A549 (cell line): Measurements from ENCODE around the gene LYPD6B. TPM values are rescaled to one million over a fixed set of nuclear protein-coding genes. Genes with fewer than 3 reads are reported as not detected.
A peak's percentile ranks its signal among the peaks of the same experiment; 100 is the strongest.

Experiments used
- ATAC-seq, 2 experiments: fragments of 200-7000 bp in 1 of 2; fragments of >200 bp in 1 of 2; cut with Nextera tagmentation in 1 of 2; cut with Tn5 transposase in 1 of 2; 3 replicates each; pipeline versions ENCODE4 v1.8.0 to v1.9.1; 2018 to 2020; ENCODE audit warnings: mild to moderate bottlenecking in 1 of 2, moderate library complexity in 1 of 2
- CTCF ChIA-PET: fragments of 300-600 bp; sonication (Branson Sonifier 250); formaldehyde crosslinking; extraction: SDS; loops from one replicate; lab custom pipeline; 2021; ENCODE audit warnings: antibody characterized with exemption, inconsistent platforms; lab: Yijun Ruan, JAX
- POLR2A ChIA-PET: fragments of 350-600 bp; formaldehyde crosslinking; extraction: SDS; loops from one replicate; lab custom pipeline; 2021; ENCODE audit warnings: antibody characterized with exemption, inconsistent platforms; lab: Yijun Ruan, JAX
- DNase-seq, 2 experiments: peaks; one replicate each; pipeline versions ENCODE4 v3.0.0 to v3.0.0-alpha.2; 2011 to 2016; ENCODE audit warnings: low read depth in 1 of 2, low spot score in 1 of 2
- FAIRE-seq: peaks from 2 replicates; lab custom pipeline; 2011; peaks lifted over from hg19 to GRCh38; lab: Jason Lieb, UNC
- H3K27ac ChIP-seq, 2 experiments: fragments of >200 bp; sonication (Bioruptor Twin); formaldehyde crosslinking; 3 replicates each; pipeline ENCODE4 v1.5.1; 2016 to 2017
- H3K4me1 ChIP-seq: fragments of >200 bp; sonication (Bioruptor Twin); formaldehyde crosslinking; 3 replicates; pipeline ENCODE4 v1.6.1; 2016
- H3K4me2 ChIP-seq: fragments of >200 bp; sonication (Bioruptor Twin); formaldehyde crosslinking; 3 replicates; pipeline ENCODE4 v1.6.1; 2016
- H3K4me3 ChIP-seq: fragments of >200 bp; sonication (Bioruptor Twin); formaldehyde crosslinking; 3 replicates; pipeline ENCODE4 v1.5.1; 2016
- H3K9me3 ChIP-seq: fragments of >200 bp; sonication (Bioruptor Twin); formaldehyde crosslinking; 3 replicates; pipeline ENCODE4 v1.6.1; 2016
- BHLHE40 ChIP-seq: IDR thresholded peaks from 2 replicates; pipeline ENCODE4 v1.6.1; 2012; ENCODE audit warnings: low read depth, low read length, inconsistent platforms
- CBX2 ChIP-seq: fragments of 200-600 bp; sonication (generic); IDR thresholded peaks from 2 replicates; pipeline ENCODE4 v1.6.1; 2016; ENCODE audit warnings: low read depth, mild to moderate bottlenecking, borderline replicate concordance
- CHD2 ChIP-seq: fragments of 150-350 bp; IDR thresholded peaks from 2 replicates; pipeline ENCODE4 v1.6.1; 2014; ENCODE audit warnings: low read length; ENCODE audit not compliant: partially characterized antibody
- FOXS1 ChIP-seq: fragments of 250-450 bp; sonication (Bioruptor Pico); IDR thresholded peaks from 2 replicates; pipeline ENCODE4 v1.5.0; 2020; ENCODE audit warnings: mild to moderate bottlenecking, moderate library complexity
- HDAC2 ChIP-seq: fragments of 200-600 bp; sonication (generic); IDR thresholded peaks from 2 replicates; pipeline ENCODE4 v1.6.1; 2016
- HEYL ChIP-seq: fragments of 250-450 bp; sonication (Bioruptor Pico); IDR thresholded peaks from 2 replicates; pipeline ENCODE4 v1.8.0; 2021; ENCODE audit warnings: mild to moderate bottlenecking, moderate library complexity
- NFE2L2 ChIP-seq: fragments of 150-350 bp; conservative IDR thresholded peaks from 2 replicates; pipeline ENCODE4 v1.6.1; 2014; ENCODE audit warnings: low read length
- PHF8 ChIP-seq: fragments of 200-600 bp; sonication (generic); IDR thresholded peaks from 2 replicates; pipeline ENCODE4 v1.6.1; 2016; ENCODE audit warnings: low read depth, mild to moderate bottlenecking, antibody characterized with exemption, moderate library complexity, borderline replicate concordance
- POLR2AphosphoS2 ChIP-seq: conservative IDR thresholded peaks from 2 replicates; pipeline ENCODE4 v1.6.1; 2012; ENCODE audit warnings: low read length, improper control_type of control experiment, inconsistent platforms
- RAD21 ChIP-seq, 2 experiments: fragments of >200 bp in 1 of 2; sonication (Bioruptor Twin) in 1 of 2; formaldehyde crosslinking in 1 of 2; IDR thresholded peaks in 1 of 2; conservative IDR thresholded peaks in 1 of 2; 2 replicates in 1 of 2; 3 replicates in 1 of 2; pipeline ENCODE4 v1.6.1; 2012 to 2018; ENCODE audit warnings: inconsistent platforms in 1 of 2
- SMC3 ChIP-seq: fragments of >200 bp; sonication (Bioruptor Twin); formaldehyde crosslinking; IDR thresholded peaks from 3 replicates; pipeline ENCODE4 v1.6.1; 2018; ENCODE audit warnings: inconsistent platforms
- WGBS: methylation state at CpG from one replicate; pipeline ENCODE4 v1.1.6; 2017; ENCODE audit errors: missing lambda C conversion rate; 5-methylcytosine and 5-hydroxymethylcytosine counted together
- polyA plus RNA-seq, 4 experiments: library from polyadenylated mRNA; depleted of rRNA in 3 of 4; stranded (reverse); fragments of >200 nt; fragmentation: RNase III in 1 of 4; extraction: RNeasy Plus Mini Kit Qiagen cat#74134 plus additional on column Dnase treatment in 1 of 4; gene quantifications; 2 replicates in 3 of 4; 3 replicates in 1 of 4; pipeline ENCODE4 v1.2.3, GENCODE V29; 2011 to 2017
- TF ChIP-seq, protein P1 (sequence below): fragments of 450-650 bp; IDR thresholded peaks from 2 replicates; pipeline ENCODE4 v1.6.1; 2014; ENCODE audit warnings: antibody characterized with exemption
- TF ChIP-seq, protein P2 (sequence below): fragments of >200 bp; sonication (Bioruptor Twin); formaldehyde crosslinking; IDR thresholded peaks from 3 replicates; pipeline ENCODE4 v1.5.1; 2016
- TF ChIP-seq, protein P3 (sequence below): fragments of >200 bp; sonication (Bioruptor Twin); formaldehyde crosslinking; IDR thresholded peaks from 3 replicates; pipeline ENCODE4 v1.6.1; 2016
- TF ChIP-seq, protein P4 (sequence below): IDR thresholded peaks from 2 replicates; pipeline ENCODE4 v1.6.1; 2012

Gene LYPD6B
- polyA plus RNA-seq, 2 of the 4 experiments (the other 2 are of a cell fraction): not detected

DNA sequence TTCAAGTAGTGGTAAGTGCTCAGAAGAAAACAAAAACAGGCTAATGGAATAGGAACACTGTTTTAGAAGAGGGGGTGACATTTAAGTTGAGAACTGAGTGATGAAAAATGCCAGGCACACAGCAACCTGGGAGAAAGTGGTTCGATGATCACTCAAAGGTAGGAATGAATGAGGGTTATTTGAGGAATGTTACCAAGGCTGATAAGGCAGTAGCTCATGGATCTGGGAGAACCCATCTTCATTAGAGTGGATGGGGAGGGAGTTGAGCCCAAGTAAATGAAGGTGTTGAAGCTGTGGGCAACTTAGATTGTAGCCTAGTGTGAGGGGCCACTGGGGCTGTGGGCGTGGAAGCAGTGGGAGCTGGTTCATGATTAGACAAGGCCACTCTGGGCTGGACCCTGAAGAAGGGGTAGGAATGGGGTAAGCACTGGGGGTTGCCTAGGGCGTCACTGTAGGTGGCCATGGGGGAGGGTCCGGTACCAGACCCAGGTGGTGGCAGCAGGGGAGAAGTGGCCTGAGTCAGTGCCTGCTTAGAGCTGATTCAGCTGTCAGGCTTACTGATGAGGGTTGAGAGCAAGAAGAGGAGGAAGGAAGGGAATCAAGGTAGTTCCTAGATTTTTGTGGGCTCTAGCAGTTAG lies 22.5 kb upstream of the LYPD6B start:
- H3K4me3 ChIP-seq: no peak overlapping the region
- TF ChIP-seq CBX2: no peak
- TF ChIP-seq, protein P1, sequence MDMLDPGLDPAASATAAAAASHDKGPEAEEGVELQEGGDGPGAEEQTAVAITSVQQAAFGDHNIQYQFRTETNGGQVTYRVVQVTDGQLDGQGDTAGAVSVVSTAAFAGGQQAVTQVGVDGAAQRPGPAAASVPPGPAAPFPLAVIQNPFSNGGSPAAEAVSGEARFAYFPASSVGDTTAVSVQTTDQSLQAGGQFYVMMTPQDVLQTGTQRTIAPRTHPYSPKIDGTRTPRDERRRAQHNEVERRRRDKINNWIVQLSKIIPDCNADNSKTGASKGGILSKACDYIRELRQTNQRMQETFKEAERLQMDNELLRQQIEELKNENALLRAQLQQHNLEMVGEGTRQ: no peak
- TF ChIP-seq HEYL (CRISPR knock-in tag): no peak
- TF ChIP-seq BHLHE40: no peak
- TF ChIP-seq, protein P2, sequence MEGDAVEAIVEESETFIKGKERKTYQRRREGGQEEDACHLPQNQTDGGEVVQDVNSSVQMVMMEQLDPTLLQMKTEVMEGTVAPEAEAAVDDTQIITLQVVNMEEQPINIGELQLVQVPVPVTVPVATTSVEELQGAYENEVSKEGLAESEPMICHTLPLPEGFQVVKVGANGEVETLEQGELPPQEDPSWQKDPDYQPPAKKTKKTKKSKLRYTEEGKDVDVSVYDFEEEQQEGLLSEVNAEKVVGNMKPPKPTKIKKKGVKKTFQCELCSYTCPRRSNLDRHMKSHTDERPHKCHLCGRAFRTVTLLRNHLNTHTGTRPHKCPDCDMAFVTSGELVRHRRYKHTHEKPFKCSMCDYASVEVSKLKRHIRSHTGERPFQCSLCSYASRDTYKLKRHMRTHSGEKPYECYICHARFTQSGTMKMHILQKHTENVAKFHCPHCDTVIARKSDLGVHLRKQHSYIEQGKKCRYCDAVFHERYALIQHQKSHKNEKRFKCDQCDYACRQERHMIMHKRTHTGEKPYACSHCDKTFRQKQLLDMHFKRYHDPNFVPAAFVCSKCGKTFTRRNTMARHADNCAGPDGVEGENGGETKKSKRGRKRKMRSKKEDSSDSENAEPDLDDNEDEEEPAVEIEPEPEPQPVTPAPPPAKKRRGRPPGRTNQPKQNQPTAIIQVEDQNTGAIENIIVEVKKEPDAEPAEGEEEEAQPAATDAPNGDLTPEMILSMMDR: no peak
- no peak for TF ChIP-seq POLR2AphosphoS2
- no peak for TF ChIP-seq CHD2
- no peak for TF ChIP-seq HDAC2
- no peak for TF ChIP-seq FOXS1 (CRISPR knock-in tag)
- no peak for FAIRE-seq
- 20% methylated on average over 4 of the region's 4 CpGs for WGBS
- no peaks in the 10 kb centered on the region for H3K4me1 ChIP-seq
- no peak overlapping the region for H3K27ac ChIP-seq
- ChIA-PET CTCF (interaction anchor here (1.0 to 6.1 kb wide), 18 partner anchors 8 to 556 kb away, joined by 3 to 88 read pairs (median 6); no protein-coding TSS in a partner anchor), POLR2A (no interaction called here)
- no peak for ATAC-seq
- H3K9me3 ChIP-seq: no peaks in the 10 kb centered on the region
- no peak overlapping the region for H3K4me2 ChIP-seq
- DNase-seq: no peak

DNA sequence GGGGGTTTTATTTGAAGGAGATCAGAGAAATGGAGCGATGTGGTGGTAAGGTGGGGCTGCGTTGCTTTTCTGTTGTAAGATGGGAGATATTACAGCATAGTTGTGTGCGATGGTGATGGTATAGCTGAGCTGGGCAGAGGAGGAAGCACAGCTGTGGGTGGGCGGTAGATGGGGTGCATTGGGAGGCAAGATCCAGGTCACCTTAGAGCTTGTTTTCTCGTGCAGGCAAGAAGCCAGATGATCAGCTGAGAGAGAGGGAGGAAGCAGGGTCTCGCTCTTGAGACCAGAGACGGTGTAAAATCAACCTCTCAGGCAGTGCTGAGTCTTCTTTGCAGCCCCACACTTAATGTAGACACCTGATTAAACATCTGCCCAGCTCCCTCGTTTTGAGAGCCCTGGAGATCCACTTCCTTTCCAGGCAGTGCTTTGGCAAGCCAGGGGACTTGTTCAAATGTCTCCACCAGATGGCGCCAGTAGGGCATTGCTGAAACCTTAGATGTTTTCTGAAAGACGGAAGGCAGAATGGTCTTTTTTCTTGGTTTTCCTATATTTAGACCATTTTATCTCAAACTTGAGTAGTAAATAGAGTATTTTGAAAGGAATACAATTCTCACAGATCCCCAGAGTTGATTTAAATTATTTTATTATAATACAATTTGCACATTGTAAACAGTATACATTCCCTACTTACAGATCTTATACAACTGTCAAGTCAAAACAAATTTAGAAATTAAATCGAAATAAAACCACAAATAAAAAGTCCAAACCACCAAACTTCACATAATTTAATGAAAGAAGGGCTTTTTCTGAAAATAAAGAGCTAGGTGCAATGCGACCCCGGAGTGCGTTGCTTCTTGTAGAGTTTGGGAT lies 21.1 kb upstream of the LYPD6B start:
- Histone ChIP-seq H3K4me2 (no peak overlapping the region), H3K4me3 (no peak overlapping the region), H3K27ac (no peak overlapping the region), H3K9me3 (no peaks in the 10 kb centered on the region), H3K4me1 (no peaks in the 10 kb centered on the region)
- POLR2A ChIA-PET: no interaction called here
- DNase-seq (peak; percentile 49 to 68), FAIRE-seq (no peak), ATAC-seq (peak; percentile 84 to 94; a peak in 5 of 6 replicates)
- CTCF ChIA-PET: interaction anchor here (0.6 to 6.1 kb wide), 36 partner anchors 8 to 555 kb away, joined by 3 to 88 read pairs (median 4); partner anchors contain the start of gene LYPD6B
- TF ChIP-seq, protein P2: peak; percentile 89
- TF ChIP-seq, protein P3, sequence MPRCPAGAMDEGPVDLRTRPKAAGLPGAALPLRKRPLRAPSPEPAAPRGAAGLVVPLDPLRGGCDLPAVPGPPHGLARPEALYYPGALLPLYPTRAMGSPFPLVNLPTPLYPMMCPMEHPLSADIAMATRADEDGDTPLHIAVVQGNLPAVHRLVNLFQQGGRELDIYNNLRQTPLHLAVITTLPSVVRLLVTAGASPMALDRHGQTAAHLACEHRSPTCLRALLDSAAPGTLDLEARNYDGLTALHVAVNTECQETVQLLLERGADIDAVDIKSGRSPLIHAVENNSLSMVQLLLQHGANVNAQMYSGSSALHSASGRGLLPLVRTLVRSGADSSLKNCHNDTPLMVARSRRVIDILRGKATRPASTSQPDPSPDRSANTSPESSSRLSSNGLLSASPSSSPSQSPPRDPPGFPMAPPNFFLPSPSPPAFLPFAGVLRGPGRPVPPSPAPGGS: no peak
- TF ChIP-seq, protein P4, sequence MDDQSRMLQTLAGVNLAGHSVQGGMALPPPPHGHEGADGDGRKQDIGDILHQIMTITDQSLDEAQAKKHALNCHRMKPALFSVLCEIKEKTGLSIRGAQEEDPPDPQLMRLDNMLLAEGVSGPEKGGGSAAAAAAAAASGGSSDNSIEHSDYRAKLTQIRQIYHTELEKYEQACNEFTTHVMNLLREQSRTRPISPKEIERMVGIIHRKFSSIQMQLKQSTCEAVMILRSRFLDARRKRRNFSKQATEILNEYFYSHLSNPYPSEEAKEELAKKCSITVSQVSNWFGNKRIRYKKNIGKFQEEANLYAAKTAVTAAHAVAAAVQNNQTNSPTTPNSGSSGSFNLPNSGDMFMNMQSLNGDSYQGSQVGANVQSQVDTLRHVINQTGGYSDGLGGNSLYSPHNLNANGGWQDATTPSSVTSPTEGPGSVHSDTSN: no peak
- peak; percentile 87 for TF ChIP-seq SMC3
- TF ChIP-seq RAD21 (conservative IDR thresholded peaks at IDR 0.05 in 1 of 2, IDR thresholded peaks at IDR 0.05 in 1 of 2): peak; percentile 74 to 77
- TF ChIP-seq NFE2L2: no peak
- no peak for TF ChIP-seq PHF8
- WGBS: 41% methylated on average over 14 of the region's 14 CpGs
